ENCODE data around the gene ABCF3. TPM values are rescaled to one million over a fixed set of nuclear protein-coding genes. Genes with fewer than 3 reads are reported as not detected.

Gene ABCF3
- total and polyA plus RNA-seq, 4 donors = 28.1 to 59.2 (median 33.7) TPM

DNA sequence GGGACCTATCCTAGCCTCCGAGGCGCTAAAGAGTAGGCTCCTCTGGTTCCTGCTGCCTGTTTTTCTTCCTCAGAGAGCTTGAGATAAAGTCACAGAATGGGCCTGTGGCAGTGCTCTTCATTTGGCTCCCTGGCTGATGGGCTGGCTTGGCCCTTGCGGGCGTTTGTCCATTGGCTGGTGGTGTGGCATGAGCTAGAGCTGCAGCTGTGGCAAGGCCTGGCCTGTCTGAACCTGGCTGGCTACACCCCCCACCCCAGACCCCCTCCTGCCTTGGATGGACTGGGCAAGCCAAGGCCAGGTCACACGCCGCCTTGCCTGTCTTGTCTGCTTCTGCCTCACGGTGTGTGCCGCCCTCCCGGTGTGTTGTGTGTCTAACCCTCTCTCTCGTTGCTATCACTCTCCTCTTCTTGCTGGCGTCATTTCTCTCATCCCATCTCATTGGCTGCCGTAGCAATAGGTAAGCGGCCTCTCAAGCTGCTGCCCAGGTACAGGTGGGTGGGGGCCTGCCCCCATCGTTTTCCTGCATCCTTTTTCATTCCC, 8.2 kb upstream of the ABCF3 start:
- H3K4me3 ChIP-seq (ENCODE audit: low read depth in 1 of 3, low read length in 3 of 3) = no peak overlapping the region
- peaks cover 6 to 29% (median 19%) of the 10 kb centered on the region in 4 donors for H3K4me1 ChIP-seq (ENCODE audit: control insufficient read depth in 4 of 4, insufficient read depth in 4 of 4, low read length in 3 of 4)
- no peak overlapping the region for H3K27ac ChIP-seq (ENCODE audit: low read depth in 1 of 2, low read length in 2 of 2)
- H3K9me3 ChIP-seq (ENCODE audit: control insufficient read depth in 4 of 4, low read length in 3 of 4) = no peaks in the 10 kb centered on the region
- H3K36me3 ChIP-seq (ENCODE audit: control insufficient read depth in 4 of 4, insufficient read depth in 3 of 4, low read depth in 1 of 4, low read length in 3 of 4) = peaks cover 17 to 54% (median 35%) of the 10 kb centered on the region in 4 donors
- DNase-seq (ENCODE audit: low spot score) = no peak
- TF ChIP-seq NR2F2 (IDR thresholded peaks at IDR 0.05) = no peak
- no peak for TF ChIP-seq FOXA1 (IDR thresholded peaks at IDR 0.05)
- no peak for TF ChIP-seq EGR1 (IDR thresholded peaks at IDR 0.05; ENCODE audit: low read depth in 2 of 2)
- no peak for TF ChIP-seq GABPA (IDR thresholded peaks at IDR 0.05 in 1 of 2, conservative IDR thresholded peaks at IDR 0.05 in 1 of 2)
- TF ChIP-seq YY1 (IDR thresholded peaks at IDR 0.05) = no peak
- TF ChIP-seq RAD21 (IDR thresholded peaks at IDR 0.05) = no peak
- no peak for TF ChIP-seq HNF4G (IDR thresholded peaks at IDR 0.05)
- TF ChIP-seq, protein P1, sequence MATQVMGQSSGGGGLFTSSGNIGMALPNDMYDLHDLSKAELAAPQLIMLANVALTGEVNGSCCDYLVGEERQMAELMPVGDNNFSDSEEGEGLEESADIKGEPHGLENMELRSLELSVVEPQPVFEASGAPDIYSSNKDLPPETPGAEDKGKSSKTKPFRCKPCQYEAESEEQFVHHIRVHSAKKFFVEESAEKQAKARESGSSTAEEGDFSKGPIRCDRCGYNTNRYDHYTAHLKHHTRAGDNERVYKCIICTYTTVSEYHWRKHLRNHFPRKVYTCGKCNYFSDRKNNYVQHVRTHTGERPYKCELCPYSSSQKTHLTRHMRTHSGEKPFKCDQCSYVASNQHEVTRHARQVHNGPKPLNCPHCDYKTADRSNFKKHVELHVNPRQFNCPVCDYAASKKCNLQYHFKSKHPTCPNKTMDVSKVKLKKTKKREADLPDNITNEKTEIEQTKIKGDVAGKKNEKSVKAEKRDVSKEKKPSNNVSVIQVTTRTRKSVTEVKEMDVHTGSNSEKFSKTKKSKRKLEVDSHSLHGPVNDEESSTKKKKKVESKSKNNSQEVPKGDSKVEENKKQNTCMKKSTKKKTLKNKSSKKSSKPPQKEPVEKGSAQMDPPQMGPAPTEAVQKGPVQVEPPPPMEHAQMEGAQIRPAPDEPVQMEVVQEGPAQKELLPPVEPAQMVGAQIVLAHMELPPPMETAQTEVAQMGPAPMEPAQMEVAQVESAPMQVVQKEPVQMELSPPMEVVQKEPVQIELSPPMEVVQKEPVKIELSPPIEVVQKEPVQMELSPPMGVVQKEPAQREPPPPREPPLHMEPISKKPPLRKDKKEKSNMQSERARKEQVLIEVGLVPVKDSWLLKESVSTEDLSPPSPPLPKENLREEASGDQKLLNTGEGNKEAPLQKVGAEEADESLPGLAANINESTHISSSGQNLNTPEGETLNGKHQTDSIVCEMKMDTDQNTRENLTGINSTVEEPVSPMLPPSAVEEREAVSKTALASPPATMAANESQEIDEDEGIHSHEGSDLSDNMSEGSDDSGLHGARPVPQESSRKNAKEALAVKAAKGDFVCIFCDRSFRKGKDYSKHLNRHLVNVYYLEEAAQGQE (IDR thresholded peaks at IDR 0.05) = no peak
- TF ChIP-seq HNF4A (conservative IDR thresholded peaks at IDR 0.05) = no peak
- TF ChIP-seq SP1 (IDR thresholded peaks at IDR 0.05) = no peak
- TF ChIP-seq ZBTB33 (IDR thresholded peaks at IDR 0.05) = no peak
- no peak for TF ChIP-seq ATF3 (IDR thresholded peaks at IDR 0.05)
- TF ChIP-seq, protein P2, sequence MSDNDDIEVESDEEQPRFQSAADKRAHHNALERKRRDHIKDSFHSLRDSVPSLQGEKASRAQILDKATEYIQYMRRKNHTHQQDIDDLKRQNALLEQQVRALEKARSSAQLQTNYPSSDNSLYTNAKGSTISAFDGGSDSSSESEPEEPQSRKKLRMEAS (IDR thresholded peaks at IDR 0.05) = no peak
- TF ChIP-seq JUND (IDR thresholded peaks at IDR 0.05) = no peak
- TF ChIP-seq TAF1 (conservative IDR thresholded peaks at IDR 0.05) = no peak
- no peak for TF ChIP-seq RXRA (IDR thresholded peaks at IDR 0.05)
- no peak for TF ChIP-seq FOXA2 (IDR thresholded peaks at IDR 0.05)
- WGBS = 89% methylated on average over 14 of the region's 14 CpGs
- H3K27me3 ChIP-seq (ENCODE audit: control insufficient read depth in 4 of 4, insufficient read depth in 4 of 4, low read length in 3 of 4) = no peaks in the 10 kb centered on the region
- no peak overlapping the region for H3K9ac ChIP-seq (ENCODE audit: low read depth in 1 of 2, low read length in 2 of 2)

DNA sequence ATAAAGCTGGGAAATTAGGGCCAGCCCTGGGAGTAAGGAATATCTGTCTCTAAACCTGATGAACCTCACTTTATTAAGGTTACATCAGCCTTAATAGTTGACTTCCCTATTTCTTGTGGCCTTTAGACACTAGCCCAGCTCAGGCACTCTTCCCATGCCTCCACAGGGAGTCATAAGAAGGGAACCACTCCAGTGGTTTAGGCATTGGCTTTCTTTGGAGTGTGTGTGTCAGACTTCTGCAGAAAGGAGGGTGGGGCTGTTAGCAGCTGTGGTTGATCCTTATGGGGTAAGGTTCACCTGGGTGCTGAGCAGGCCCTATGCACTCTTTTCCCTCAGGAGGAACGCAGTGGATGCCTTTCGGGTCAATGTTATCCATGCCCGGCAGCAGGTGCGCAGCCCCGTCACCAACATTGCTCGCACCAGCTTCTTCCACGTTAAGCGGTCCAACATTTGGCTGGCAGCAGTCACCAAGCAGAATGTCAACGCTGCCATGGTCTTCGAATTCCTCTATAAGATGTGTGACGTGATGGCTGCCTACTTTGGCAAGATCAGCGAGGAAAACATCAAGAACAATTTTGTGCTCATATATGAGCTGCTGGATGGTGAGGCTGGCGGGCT, 7.4 kb upstream of the ABCF3 start:
- H3K9me3 ChIP-seq (ENCODE audit: control insufficient read depth in 4 of 4, low read length in 3 of 4) = no peaks in the 10 kb centered on the region
- DNase-seq (ENCODE audit: low spot score) = no peak
- H3K27ac ChIP-seq (ENCODE audit: low read depth in 1 of 2, low read length in 2 of 2) = no peak overlapping the region
- H3K27me3 ChIP-seq (ENCODE audit: control insufficient read depth in 4 of 4, insufficient read depth in 4 of 4, low read length in 3 of 4) = no peaks in the 10 kb centered on the region
- H3K36me3 ChIP-seq (ENCODE audit: control insufficient read depth in 4 of 4, insufficient read depth in 3 of 4, low read depth in 1 of 4, low read length in 3 of 4) = peaks cover 20 to 62% (median 41%) of the 10 kb centered on the region in 4 donors
- H3K9ac ChIP-seq (ENCODE audit: low read depth in 1 of 2, low read length in 2 of 2) = no peak overlapping the region
- no peak overlapping the region for H3K4me3 ChIP-seq (ENCODE audit: low read depth in 1 of 3, low read length in 3 of 3)
- peaks cover 6 to 29% (median 19%) of the 10 kb centered on the region in 4 donors for H3K4me1 ChIP-seq (ENCODE audit: control insufficient read depth in 4 of 4, insufficient read depth in 4 of 4, low read length in 3 of 4)
- 96% methylated on average over 13 of the region's 13 CpGs for WGBS
- TF ChIP-seq FOXA2 (IDR thresholded peaks at IDR 0.05) (no peak), ZBTB33 (IDR thresholded peaks at IDR 0.05) (no peak), SP1 (IDR thresholded peaks at IDR 0.05) (no peak)
- TF ChIP-seq, protein P1 (IDR thresholded peaks at IDR 0.05) = no peak
- TF ChIP-seq, protein P2 (IDR thresholded peaks at IDR 0.05) = no peak
